SK-N-SH (cell line): ENCODE results near the gene RBM34. TPM values are rescaled to one million over a fixed set of nuclear protein-coding genes. Genes with fewer than 3 reads are reported as not detected.

Experiments
- CTCF ChIA-PET: fragments of 300-600, 350-600 bp; formaldehyde crosslinking; extraction: SDS; loops from one replicate; lab custom pipeline; 2021; lab: Yijun Ruan, JAX
- POLR2A ChIA-PET: fragments of 350-600 bp; sonication (Branson Sonifier 250); formaldehyde crosslinking; extraction: SDS; loops from one replicate; lab custom pipeline; 2020; ENCODE audit warnings: antibody characterized with exemption, inconsistent platforms; lab: Yijun Ruan, JAX
- DNase-seq: peaks from one replicate; pipeline ENCODE4 v3.0.0; 2012
- H2AFZ ChIP-seq: fragments of 200-600 bp; sonication (generic); 2 replicates; pipeline ENCODE4 v1.8.1; 2016; ENCODE audit warnings: antibody characterized with exemption, mild to moderate bottlenecking, low read depth
- H3F3A ChIP-seq: fragments of 200-600 bp; sonication (generic); replicated peaks from 2 replicates; pipeline ENCODE3; 2016; ENCODE audit warnings: antibody characterized with exemption, mild to moderate bottlenecking; ENCODE audit not compliant: insufficient read depth
- H3K27ac ChIP-seq, 2 experiments: fragments of 200-500 bp in 1 of 2; fragments of 200-600 bp in 1 of 2; sonication (Bioruptor generic) in 1 of 2; sonication (generic), shearing (Covaris generic) in 1 of 2; 2 replicates each; pipeline versions ENCODE4 v1.5.1 to v1.6.1; 2014 to 2016; ENCODE audit warnings: low read depth in 2 of 2, inconsistent platforms in 1 of 2, low read length in 1 of 2, mild to moderate bottlenecking in 1 of 2, mixed read lengths in 1 of 2
- H3K27me3 ChIP-seq: fragments of 200-600 bp; sonication (generic), shearing (Covaris generic); 2 replicates; pipeline ENCODE4 v1.6.1; 2016; ENCODE audit warnings: mixed run types; ENCODE audit not compliant: insufficient read depth
- H3K36me3 ChIP-seq, 2 experiments: fragments of 200-500 bp in 1 of 2; fragments of 200-600 bp in 1 of 2; sonication (Bioruptor generic) in 1 of 2; sonication (generic) in 1 of 2; replicated peaks in 1 of 2; 2 replicates each; pipeline versions ENCODE3 to v1.5.1; 2014 to 2016; ENCODE audit warnings: low read length in 1 of 2, mild to moderate bottlenecking in 1 of 2; ENCODE audit not compliant: insufficient read depth in 2 of 2, control insufficient read depth in 1 of 2
- H3K4me1 ChIP-seq, 2 experiments: fragments of 200-500 bp in 1 of 2; fragments of 200-600 bp in 1 of 2; sonication (Bioruptor generic) in 1 of 2; sonication (generic), shearing (Covaris generic) in 1 of 2; 2 replicates each; pipeline versions ENCODE4 v1.5.1 to v1.6.1; 2014 to 2016; ENCODE audit warnings: low read depth in 1 of 2, low read length in 1 of 2, mixed run types in 1 of 2; ENCODE audit not compliant: insufficient read depth in 2 of 2, control insufficient read depth in 1 of 2
- H3K4me2 ChIP-seq: fragments of 200-600 bp; sonication (generic), shearing (Covaris generic); 2 replicates; pipeline ENCODE4 v1.6.1; 2017; ENCODE audit warnings: mixed run types
- H3K4me3 ChIP-seq, 2 experiments: fragments of 200-500 bp in 1 of 2; fragments of 200-600 bp in 1 of 2; sonication (Bioruptor generic) in 1 of 2; sonication (generic), shearing (Covaris generic) in 1 of 2; 2 replicates each; pipeline versions ENCODE4 v1.5.1 to v1.8.1; 2014 to 2016; ENCODE audit warnings: low read depth in 2 of 2, inconsistent platforms in 1 of 2, low read length in 1 of 2, mild to moderate bottlenecking in 1 of 2, mixed read lengths in 1 of 2, moderate library complexity in 1 of 2
- H3K79me2 ChIP-seq: fragments of 200-600 bp; sonication (generic); 2 replicates; pipeline ENCODE4 v1.8.1; 2017; ENCODE audit warnings: mild to moderate bottlenecking; ENCODE audit not compliant: insufficient read depth
- H3K9ac ChIP-seq: fragments of 200-600 bp; sonication (generic); 2 replicates; pipeline ENCODE4 v1.6.1; 2017; ENCODE audit warnings: mixed run types
- H3K9me2 ChIP-seq: fragments of 200-600 bp; sonication (generic); 2 replicates; pipeline ENCODE4 v1.6.1; 2017; ENCODE audit warnings: mixed run types
- H3K9me3 ChIP-seq: fragments of 200-600 bp; sonication (generic); 2 replicates; pipeline ENCODE4 v1.6.1; 2017; ENCODE audit warnings: mixed run types, mild to moderate bottlenecking, moderate library complexity
- H4K20me1 ChIP-seq: fragments of 200-600 bp; sonication (generic); 2 replicates; pipeline ENCODE4 v1.6.1; 2017; ENCODE audit warnings: mild to moderate bottlenecking, mixed run types; ENCODE audit not compliant: insufficient read depth
- CHD2 ChIP-seq: fragments of 150-350 bp; IDR thresholded peaks from 2 replicates; pipeline ENCODE4 v1.6.1; 2018; ENCODE audit warnings: low read length; ENCODE audit not compliant: partially characterized antibody
- ELF1 ChIP-seq: IDR thresholded peaks from 2 replicates; pipeline ENCODE4 v1.4.0; 2012
- EP300 ChIP-seq, 2 experiments: IDR thresholded peaks; 2 replicates each; pipeline versions ENCODE4 v1.4.0 to v1.6.1; 2012; ENCODE audit warnings: borderline replicate concordance in 1 of 2, low read depth in 1 of 2, low read length in 1 of 2
- FOSL2 ChIP-seq: IDR thresholded peaks from 2 replicates; pipeline ENCODE4 v1.4.0; 2012; ENCODE audit warnings: low read depth, mild to moderate bottlenecking, moderate library complexity, borderline replicate concordance
- FOXM1 ChIP-seq: IDR thresholded peaks from 2 replicates; pipeline ENCODE4 v1.4.0; 2012; ENCODE audit warnings: low read depth, mild to moderate bottlenecking
- GABPA ChIP-seq: IDR thresholded peaks from 2 replicates; pipeline ENCODE4 v1.4.0; 2012; ENCODE audit warnings: low read depth, mild to moderate bottlenecking
- JUND ChIP-seq: IDR thresholded peaks from 2 replicates; pipeline ENCODE4 v1.4.0; 2012
- MEF2A ChIP-seq: IDR thresholded peaks from 2 replicates; pipeline ENCODE4 v1.4.0; 2012; ENCODE audit warnings: low read depth, borderline replicate concordance
- MXI1 ChIP-seq: IDR thresholded peaks from 2 replicates; pipeline ENCODE4 v1.6.1; 2012; ENCODE audit warnings: mild to moderate bottlenecking, low read depth, low read length, improper control_type of control experiment
- NFIC ChIP-seq: IDR thresholded peaks from 2 replicates; pipeline ENCODE4 v1.4.0; 2012; ENCODE audit warnings: borderline replicate concordance
- NRF1 ChIP-seq: IDR thresholded peaks from 2 replicates; pipeline ENCODE4 v1.6.1; 2012; ENCODE audit warnings: low read depth, mild to moderate bottlenecking, low read length
- PBX3 ChIP-seq: IDR thresholded peaks from 2 replicates; pipeline ENCODE4; 2012
- POLR2AphosphoS5 ChIP-seq: IDR thresholded peaks from 2 replicates; pipeline ENCODE4 v1.6.1; 2012; ENCODE audit warnings: low read depth, low read length
- RAD21 ChIP-seq: IDR thresholded peaks from 2 replicates; pipeline ENCODE4 v1.6.1; 2012; ENCODE audit warnings: mild to moderate bottlenecking, low read length
- RFX5 ChIP-seq: IDR thresholded peaks from 2 replicates; pipeline ENCODE4 v1.6.1; 2012; ENCODE audit warnings: mild to moderate bottlenecking, improper control_type of control experiment, low read length
- RXRA ChIP-seq: IDR thresholded peaks from 2 replicates; pipeline ENCODE4 v1.4.0; 2012; ENCODE audit warnings: low read depth, mild to moderate bottlenecking, borderline replicate concordance
- SIN3A ChIP-seq: IDR thresholded peaks from 2 replicates; pipeline ENCODE4 v1.6.1; 2012; ENCODE audit warnings: low read depth, mild to moderate bottlenecking, low read length, moderate library complexity, borderline replicate concordance
- SMC3 ChIP-seq: IDR thresholded peaks from 2 replicates; pipeline ENCODE4 v1.6.1; 2012; ENCODE audit warnings: low read depth, low read length, improper control_type of control experiment
- TAF1 ChIP-seq: IDR thresholded peaks from 2 replicates; pipeline ENCODE4 v1.6.1; 2012; ENCODE audit warnings: low read depth, mild to moderate bottlenecking, low read length, moderate library complexity, borderline replicate concordance
- TCF12 ChIP-seq: IDR thresholded peaks from 2 replicates; pipeline ENCODE4 v1.4.0; 2012
- TEAD4 ChIP-seq: IDR thresholded peaks from 2 replicates; pipeline ENCODE4 v1.4.0; 2012; ENCODE audit warnings: mild to moderate bottlenecking, borderline replicate concordance; ENCODE audit not compliant: insufficient read depth
- USF2 ChIP-seq: fragments of 150-350 bp; IDR thresholded peaks from 2 replicates; pipeline ENCODE4 v1.6.1; 2017; ENCODE audit warnings: antibody characterized with exemption, low read length, low read depth, borderline replicate concordance
- WGBS: methylation state at CpG from one replicate; pipeline ENCODE4 v1.1.6; 2017; ENCODE audit warnings: low lambda C conversion rate; 5-methylcytosine and 5-hydroxymethylcytosine counted together
- polyA plus RNA-seq, 3 experiments: library from polyadenylated mRNA; depleted of rRNA; stranded (reverse); fragments of >200 nt; gene quantifications; 2 replicates each; pipeline ENCODE4 v1.2.3, GENCODE V29; 2012
- TF ChIP-seq, protein P1 (sequence below): fragments of 200-600 bp; sonication (generic); IDR thresholded peaks from 2 replicates; pipeline ENCODE4 v1.6.1; 2017; ENCODE audit warnings: antibody characterized with exemption, mild to moderate bottlenecking, moderate library complexity
- TF ChIP-seq, protein P2 (sequence below): IDR thresholded peaks from 2 replicates; pipeline ENCODE4 v1.6.1; 2012; ENCODE audit warnings: mild to moderate bottlenecking, low read depth, low read length, moderate library complexity

The RBM34 gene
- polyA plus RNA-seq, 1 of the 3 experiments (the other 2 are of a cell fraction), result 39.9 TPM

GRCh38 chr1:235128456-235129328 lies 32.4 kb downstream of the RBM34 start, which contains the start of gene TOMM20:
Gene TOMM20, minus strand, starts transcription at chr1:235128837. Its CDS starts 122 bp downstream, at chr1:235128715.
- ChIA-PET CTCF (interaction anchor here (1.1 to 1.4 kb wide), 2 partner anchors 23 to 24 kb away, joined by 3 to 4 read pairs; no protein-coding TSS in a partner anchor), POLR2A (interaction anchor here (0.5 to 1.4 kb wide), 6 partner anchors 11 to 1892 kb away, joined by 3 to 10 read pairs (median 4); partner anchors contain the start of genes B3GALNT2 and RBM34)
- no peak for TF ChIP-seq TCF12
- peak; percentile 89; the same call in 1 of the 2 replicates for TF ChIP-seq TAF1
- TF ChIP-seq, protein P1, sequence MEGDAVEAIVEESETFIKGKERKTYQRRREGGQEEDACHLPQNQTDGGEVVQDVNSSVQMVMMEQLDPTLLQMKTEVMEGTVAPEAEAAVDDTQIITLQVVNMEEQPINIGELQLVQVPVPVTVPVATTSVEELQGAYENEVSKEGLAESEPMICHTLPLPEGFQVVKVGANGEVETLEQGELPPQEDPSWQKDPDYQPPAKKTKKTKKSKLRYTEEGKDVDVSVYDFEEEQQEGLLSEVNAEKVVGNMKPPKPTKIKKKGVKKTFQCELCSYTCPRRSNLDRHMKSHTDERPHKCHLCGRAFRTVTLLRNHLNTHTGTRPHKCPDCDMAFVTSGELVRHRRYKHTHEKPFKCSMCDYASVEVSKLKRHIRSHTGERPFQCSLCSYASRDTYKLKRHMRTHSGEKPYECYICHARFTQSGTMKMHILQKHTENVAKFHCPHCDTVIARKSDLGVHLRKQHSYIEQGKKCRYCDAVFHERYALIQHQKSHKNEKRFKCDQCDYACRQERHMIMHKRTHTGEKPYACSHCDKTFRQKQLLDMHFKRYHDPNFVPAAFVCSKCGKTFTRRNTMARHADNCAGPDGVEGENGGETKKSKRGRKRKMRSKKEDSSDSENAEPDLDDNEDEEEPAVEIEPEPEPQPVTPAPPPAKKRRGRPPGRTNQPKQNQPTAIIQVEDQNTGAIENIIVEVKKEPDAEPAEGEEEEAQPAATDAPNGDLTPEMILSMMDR, result peak; percentile 16; the same call in 1 of the 2 replicates
- peak; percentile 99 for TF ChIP-seq NRF1
- peak; percentile 81 for TF ChIP-seq ELF1
- TF ChIP-seq FOSL2, result no peak
- no peak for TF ChIP-seq SMC3
- peak; percentile 84; the same call in 1 of the 2 replicates for TF ChIP-seq SIN3A
- no peak for TF ChIP-seq MEF2A
- peak; percentile 80 for TF ChIP-seq GABPA
- TF ChIP-seq RAD21, result no peak
- TF ChIP-seq USF2, result peak; percentile 69; the same call in 1 of the 2 replicates
- TF ChIP-seq RFX5, result no peak
- TF ChIP-seq, protein P2, sequence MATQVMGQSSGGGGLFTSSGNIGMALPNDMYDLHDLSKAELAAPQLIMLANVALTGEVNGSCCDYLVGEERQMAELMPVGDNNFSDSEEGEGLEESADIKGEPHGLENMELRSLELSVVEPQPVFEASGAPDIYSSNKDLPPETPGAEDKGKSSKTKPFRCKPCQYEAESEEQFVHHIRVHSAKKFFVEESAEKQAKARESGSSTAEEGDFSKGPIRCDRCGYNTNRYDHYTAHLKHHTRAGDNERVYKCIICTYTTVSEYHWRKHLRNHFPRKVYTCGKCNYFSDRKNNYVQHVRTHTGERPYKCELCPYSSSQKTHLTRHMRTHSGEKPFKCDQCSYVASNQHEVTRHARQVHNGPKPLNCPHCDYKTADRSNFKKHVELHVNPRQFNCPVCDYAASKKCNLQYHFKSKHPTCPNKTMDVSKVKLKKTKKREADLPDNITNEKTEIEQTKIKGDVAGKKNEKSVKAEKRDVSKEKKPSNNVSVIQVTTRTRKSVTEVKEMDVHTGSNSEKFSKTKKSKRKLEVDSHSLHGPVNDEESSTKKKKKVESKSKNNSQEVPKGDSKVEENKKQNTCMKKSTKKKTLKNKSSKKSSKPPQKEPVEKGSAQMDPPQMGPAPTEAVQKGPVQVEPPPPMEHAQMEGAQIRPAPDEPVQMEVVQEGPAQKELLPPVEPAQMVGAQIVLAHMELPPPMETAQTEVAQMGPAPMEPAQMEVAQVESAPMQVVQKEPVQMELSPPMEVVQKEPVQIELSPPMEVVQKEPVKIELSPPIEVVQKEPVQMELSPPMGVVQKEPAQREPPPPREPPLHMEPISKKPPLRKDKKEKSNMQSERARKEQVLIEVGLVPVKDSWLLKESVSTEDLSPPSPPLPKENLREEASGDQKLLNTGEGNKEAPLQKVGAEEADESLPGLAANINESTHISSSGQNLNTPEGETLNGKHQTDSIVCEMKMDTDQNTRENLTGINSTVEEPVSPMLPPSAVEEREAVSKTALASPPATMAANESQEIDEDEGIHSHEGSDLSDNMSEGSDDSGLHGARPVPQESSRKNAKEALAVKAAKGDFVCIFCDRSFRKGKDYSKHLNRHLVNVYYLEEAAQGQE, result no peak
- no peak; a peak in 2 of 4 replicates for TF ChIP-seq EP300 (IDR thresholded peaks at IDR 0.05; ENCODE audit: borderline replicate concordance in 1 of 2, low read depth in 1 of 2, low read length in 1 of 2)
- TF ChIP-seq TEAD4, result no peak
- no peak for TF ChIP-seq RXRA
- TF ChIP-seq FOXM1, result no peak
- no peak for TF ChIP-seq PBX3
- TF ChIP-seq JUND, result no peak
- no peak for TF ChIP-seq NFIC
- TF ChIP-seq CHD2, result peak; percentile 65
- TF ChIP-seq POLR2AphosphoS5, result peak; percentile 94
- TF ChIP-seq MXI1, result peak; percentile 98

More at GRCh38 chr1:235128456-235129328, 32.4 kb downstream of the RBM34 start, which contains the start of gene TOMM20:
- H3K9ac ChIP-seq, result peak within 1 kb of the TSS; percentile 84
- H3K4me1 ChIP-seq, result peaks cover 5 to 9% of the 10 kb centered on the region in 2 experiments; a peak in 3 of 4 replicates
- no peaks in the 10 kb centered on the region for H3K9me2 ChIP-seq
- H3K27ac ChIP-seq, result peak within 1 kb of the TSS; percentile 81 to 90
- peak within 1 kb of the TSS; percentile 70 to 75 for H3K4me3 ChIP-seq
- peaks cover 34% of the 10 kb centered on the region for H3F3A ChIP-seq
- WGBS, result 4% methylated on average over 33 of the region's 67 CpGs
- peaks cover 40% of the 10 kb centered on the region for H4K20me1 ChIP-seq
- H2AFZ ChIP-seq, result peak within 1 kb of the TSS; percentile 95
- H3K4me2 ChIP-seq, result peak within 1 kb of the TSS; percentile 76
- peaks cover 49% of the 10 kb centered on the region for H3K79me2 ChIP-seq
- peak; percentile 97 for DNase-seq
- no peaks in the 10 kb centered on the region for H3K27me3 ChIP-seq
- peaks cover 18 to 24% of the 10 kb centered on the region in 2 experiments for H3K36me3 ChIP-seq
- H3K9me3 ChIP-seq, result no peaks in the 10 kb centered on the region
